GM19395 (cell line): ENCODE data around the gene NR2C2.
A peak's percentile ranks its signal among the peaks of the same experiment; 100 is the strongest.

Experiments
- ATAC-seq: cut with Tn5 transposase; IDR thresholded peaks from one replicate; pipeline ENCODE4 v1.9.1; 2021; ENCODE audit warnings: mild to moderate bottlenecking, moderate library complexity; ENCODE audit not compliant: unreplicated experiment

NR2C2 gene

GRCh38 chr3:15056676-15057404, 109.5 kb downstream of the NR2C2 start:
- ATAC-seq: no peak

- no peak for ATAC-seq
These were observed 112.6 kb downstream of the NR2C2 start for GRCh38 chr3:15060029-15060428.

GRCh38 chr3:15063238-15063637, 115.9 kb downstream of the NR2C2 start:
- ATAC-seq: no peak

- ATAC-seq: no peak
These were observed 116.4 kb downstream of the NR2C2 start for GRCh38 chr3:15063656-15064286.

GRCh38 chr3:15064299-15064834, 117.0 kb downstream of the NR2C2 start:
- peak; percentile 13 for ATAC-seq

GRCh38 chr3:15064835-15065549, 117.6 kb downstream of the NR2C2 start, which contains the start of gene MRPS25:
Gene MRPS25 (minus strand): TSS chr3:15065315. CDS start chr3:15065194, 121 bp downstream.
- ATAC-seq: peak; percentile 98

- no peak for ATAC-seq
These were observed 118.2 kb downstream of the NR2C2 start for GRCh38 chr3:15065550-15066007.

GRCh38 chr3:15066467-15066866, 119.1 kb downstream of the NR2C2 start:
- ATAC-seq: no peak

GRCh38 chr3:15069441-15069840, 122.1 kb downstream of the NR2C2 start:
- ATAC-seq: no peak

- ATAC-seq: no peak
These were observed 124.3 kb downstream of the NR2C2 start for GRCh38 chr3:15071699-15072098.

- ATAC-seq: no peak
These were observed 127.1 kb downstream of the NR2C2 start for GRCh38 chr3:15074500-15074899.

- no peak for ATAC-seq
These were observed 131.7 kb downstream of the NR2C2 start for GRCh38 chr3:15079091-15079490.

- no peak for ATAC-seq
These were observed 134.7 kb downstream of the NR2C2 start for GRCh38 chr3:15081960-15082664.

GRCh38 chr3:15083252-15083651, 135.9 kb downstream of the NR2C2 start:
- ATAC-seq: no peak

GRCh38 chr3:15086263-15086662, 138.9 kb downstream of the NR2C2 start:
- no peak for ATAC-seq

- ATAC-seq: no peak
These were observed 139.3 kb downstream of the NR2C2 start for GRCh38 chr3:15086699-15087098.

- no peak for ATAC-seq
These were observed 141.8 kb downstream of the NR2C2 start for GRCh38 chr3:15089201-15089600.

GRCh38 chr3:15091575-15091974, 144.2 kb downstream of the NR2C2 start:
- no peak for ATAC-seq

- no peak for ATAC-seq
These were observed 145.3 kb downstream of the NR2C2 start for GRCh38 chr3:15092686-15093085.

GRCh38 chr3:15094187-15094875, 146.9 kb downstream of the NR2C2 start:
- ATAC-seq: no peak
